Mesenchymal stem cell (in vitro differentiated cells and primary cell): ENCODE measurements around the gene MANSC4.

Experiments used
- DNase-seq: peaks from one replicate; pipeline ENCODE4 v3.0.0-alpha.2; 2013
- H2AFZ ChIP-seq: one replicate; pipeline ENCODE4 v1.6.1; 2013; ENCODE audit warnings: low read depth, mild to moderate bottlenecking, control low read depth, inconsistent platforms, low read length, moderate library complexity
- H2AK5ac ChIP-seq: 2 replicates; pipeline ENCODE4 v1.6.1; 2013; ENCODE audit warnings: low read length, moderate library complexity, mild to moderate bottlenecking, inconsistent platforms; ENCODE audit not compliant: severe bottlenecking
- H2BK120ac ChIP-seq: one replicate; pipeline ENCODE4 v1.6.1; 2013; ENCODE audit warnings: low read depth, mild to moderate bottlenecking, inconsistent platforms, low read length, moderate library complexity
- H2BK12ac ChIP-seq, 2 experiments: one replicate each; pipeline ENCODE4 v1.6.1; 2013; ENCODE audit warnings: inconsistent platforms in 2 of 2, low read length in 2 of 2, mild to moderate bottlenecking in 2 of 2, moderate library complexity in 2 of 2, control low read depth in 1 of 2
- H2BK15ac ChIP-seq: one replicate; pipeline ENCODE4 v1.6.1; 2013; ENCODE audit warnings: mild to moderate bottlenecking, low read depth, inconsistent platforms; ENCODE audit not compliant: poor library complexity, severe bottlenecking
- H2BK5ac ChIP-seq: 2 replicates; pipeline ENCODE4 v1.6.1; 2013; ENCODE audit warnings: low read depth, mild to moderate bottlenecking, low read length, control low read depth, inconsistent platforms; ENCODE audit not compliant: poor library complexity, severe bottlenecking
- H3K14ac ChIP-seq, 2 experiments: one replicate each; pipeline ENCODE4 v1.6.1; 2013; ENCODE audit warnings: inconsistent platforms in 2 of 2, low read length in 2 of 2, control low read depth in 1 of 2, mild to moderate bottlenecking in 1 of 2, moderate library complexity in 1 of 2
- H3K18ac ChIP-seq, 2 experiments: one replicate each; pipeline ENCODE4 v1.6.1; 2013; ENCODE audit warnings: inconsistent platforms in 2 of 2, low read length in 2 of 2, control low read depth in 1 of 2, low read depth in 1 of 2, mild to moderate bottlenecking in 1 of 2
- H3K23ac ChIP-seq, 2 experiments: one replicate each; pipeline ENCODE4 v1.6.1; 2013; ENCODE audit warnings: inconsistent platforms in 2 of 2, low read length in 2 of 2, mild to moderate bottlenecking in 2 of 2, moderate library complexity in 2 of 2, control low read depth in 1 of 2
- H3K27ac ChIP-seq: 2 replicates; pipeline ENCODE4 v1.5.1; 2013; ENCODE audit warnings: mild to moderate bottlenecking, moderate library complexity, low read length, control low read depth, inconsistent platforms; ENCODE audit not compliant: poor library complexity, severe bottlenecking
- H3K27me3 ChIP-seq, 2 experiments: 2 replicates each; pipeline versions ENCODE4 v1.6.1 to v1.7.0; 2013; ENCODE audit warnings: low read length in 2 of 2, mild to moderate bottlenecking in 2 of 2, moderate library complexity in 2 of 2, control low read depth in 1 of 2, inconsistent platforms in 1 of 2; ENCODE audit not compliant: control insufficient read depth in 1 of 2, insufficient read depth in 1 of 2
- H3K36me3 ChIP-seq, 2 experiments: 2 replicates each; pipeline versions ENCODE4 v1.6.1 to v1.7.0; 2013; ENCODE audit warnings: low read length in 2 of 2, control low read depth in 1 of 2, inconsistent platforms in 1 of 2, low read depth in 1 of 2, mild to moderate bottlenecking in 1 of 2; ENCODE audit not compliant: insufficient read depth in 2 of 2, control insufficient read depth in 1 of 2
- H3K4ac ChIP-seq, 2 experiments: one replicate each; pipeline ENCODE4 v1.6.1; 2013; ENCODE audit warnings: inconsistent platforms in 2 of 2, low read length in 2 of 2, mild to moderate bottlenecking in 2 of 2, moderate library complexity in 2 of 2, control low read depth in 1 of 2, low read depth in 1 of 2
- H3K4me1 ChIP-seq: 2 replicates; pipeline ENCODE4 v1.6.1; 2013; ENCODE audit warnings: low read depth, low read length, control low read depth; ENCODE audit not compliant: control insufficient read depth, insufficient read depth
- H3K4me2 ChIP-seq: 2 replicates; pipeline ENCODE4 v1.6.1; 2013; ENCODE audit warnings: low read length, mild to moderate bottlenecking, inconsistent platforms; ENCODE audit not compliant: poor library complexity, severe bottlenecking
- H3K4me3 ChIP-seq, 2 experiments: 2 replicates each; pipeline versions ENCODE4 v1.5.1 to v1.7.0; 2013; ENCODE audit warnings: low read length in 2 of 2, mild to moderate bottlenecking in 2 of 2, control low read depth in 1 of 2, low read depth in 1 of 2; ENCODE audit not compliant: insufficient read depth in 1 of 2
- H3K79me1 ChIP-seq: replicated peaks from 2 replicates; pipeline ENCODE4 v1.6.1; 2013; ENCODE audit warnings: mild to moderate bottlenecking, control low read depth, low read length, inconsistent platforms; ENCODE audit not compliant: poor library complexity, severe bottlenecking
- H3K9ac ChIP-seq: 2 replicates; pipeline ENCODE4 v1.7.0; 2013; ENCODE audit warnings: mild to moderate bottlenecking, low read length, moderate library complexity
- H3K9me3 ChIP-seq: 2 replicates; pipeline ENCODE4 v1.7.0; 2013; ENCODE audit warnings: mild to moderate bottlenecking, low read length; ENCODE audit not compliant: control insufficient read depth
- H4K8ac ChIP-seq: one replicate; pipeline ENCODE4 v1.6.1; 2013; ENCODE audit warnings: inconsistent platforms, mild to moderate bottlenecking, low read length, moderate library complexity
- H4K91ac ChIP-seq: one replicate; pipeline ENCODE4 v1.6.1; 2013; ENCODE audit warnings: mild to moderate bottlenecking, low read length, inconsistent platforms
- WGBS: methylation state at CpG from one replicate; pipeline ENCODE4 v1.1.7; 2013; ENCODE audit warnings: mixed read lengths; 5-methylcytosine and 5-hydroxymethylcytosine counted together

The MANSC4 gene

DNA sequence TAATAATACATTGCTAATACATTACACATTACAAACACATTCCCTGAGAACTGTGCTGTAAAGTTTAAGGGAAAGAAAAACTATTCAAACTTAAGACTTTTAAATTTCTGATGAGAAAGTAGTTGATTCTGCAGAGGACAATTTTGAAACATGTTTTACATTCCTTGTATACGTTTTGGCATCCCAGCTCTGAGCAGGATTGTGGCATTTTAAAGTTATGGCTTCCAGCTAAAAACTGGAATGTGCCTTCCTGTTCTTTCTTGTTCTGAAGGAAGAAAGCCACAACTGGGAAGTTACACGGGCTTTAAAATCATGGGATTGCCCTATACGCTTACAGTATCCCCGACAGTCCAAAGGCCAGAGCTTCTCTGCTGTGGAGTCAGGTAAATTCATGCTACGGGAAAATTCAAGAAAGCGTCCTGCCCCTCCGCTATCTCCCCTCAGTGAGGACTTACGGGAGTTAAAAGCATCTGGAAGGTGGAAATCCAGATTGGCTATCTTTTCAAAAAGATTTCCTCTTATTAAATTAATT lies 10.8 kb downstream of the MANSC4 start:
- Histone ChIP-seq H3K79me1 (no peaks in the 10 kb centered on the region), H3K18ac (no peak overlapping the region), H4K91ac (no peak overlapping the region), H3K4ac (no peak overlapping the region), H3K14ac (no peak overlapping the region), H3K36me3 (no peaks in the 10 kb centered on the region), H2AFZ (no peak overlapping the region), H2BK5ac (no peak overlapping the region), H3K23ac (no peak overlapping the region), H3K4me2 (peak overlapping the region; percentile 29), H2BK15ac (no peak overlapping the region), H2AK5ac (peak overlapping the region; percentile 48), H2BK120ac (no peak overlapping the region), H3K27ac (peak overlapping the region; percentile 79), H3K27me3 (no peaks in the 10 kb centered on the region), H3K4me1 (peaks cover 2% of the 10 kb centered on the region), H3K9ac (no peak overlapping the region), H4K8ac (no peak overlapping the region), H2BK12ac (no peak overlapping the region), H3K9me3 (no peaks in the 10 kb centered on the region), H3K4me3 (no peak overlapping the region)
- no peak for DNase-seq
- 73% methylated on average over 5 of the region's 8 CpGs for WGBS

DNA sequence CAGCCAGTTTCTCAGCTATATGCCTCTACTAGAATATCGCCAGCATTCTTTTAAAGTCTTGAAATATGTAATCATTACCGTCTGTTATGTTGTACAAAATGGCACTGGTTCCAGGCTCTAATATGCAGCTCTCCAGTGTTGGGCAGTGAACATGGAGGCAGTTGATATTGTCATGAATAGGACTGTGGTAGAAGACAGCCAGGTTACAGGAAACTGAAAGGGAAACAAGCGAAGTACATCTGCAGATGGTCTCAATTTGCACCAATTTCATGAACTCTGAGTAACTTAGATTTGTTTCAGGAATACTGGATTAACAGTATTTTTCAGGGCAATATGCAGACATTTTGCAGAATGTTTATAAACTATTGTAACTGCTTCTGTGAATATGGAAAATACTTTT lies 13.4 kb downstream of the MANSC4 start:
- Histone ChIP-seq H3K4ac (no peak overlapping the region), H3K9me3 (no peaks in the 10 kb centered on the region), H2BK5ac (no peak overlapping the region), H3K4me2 (no peak overlapping the region), H3K4me1 (peaks cover 2% of the 10 kb centered on the region), H2AFZ (no peak overlapping the region), H2BK120ac (no peak overlapping the region), H2BK12ac (no peak overlapping the region), H4K8ac (no peak overlapping the region), H4K91ac (no peak overlapping the region), H3K18ac (no peak overlapping the region), H3K23ac (no peak overlapping the region), H3K4me3 (no peak overlapping the region), H2BK15ac (no peak overlapping the region), H3K9ac (no peak overlapping the region), H2AK5ac (no peak overlapping the region), H3K36me3 (peaks cover 0 to 2% of the 10 kb centered on the region in 2 experiments), H3K27ac (no peak overlapping the region), H3K27me3 (no peaks in the 10 kb centered on the region), H3K14ac (no peak overlapping the region), H3K79me1 (no peaks in the 10 kb centered on the region)
- 92% methylated on average over 3 of the region's 3 CpGs for WGBS
- DNase-seq = no peak

DNA sequence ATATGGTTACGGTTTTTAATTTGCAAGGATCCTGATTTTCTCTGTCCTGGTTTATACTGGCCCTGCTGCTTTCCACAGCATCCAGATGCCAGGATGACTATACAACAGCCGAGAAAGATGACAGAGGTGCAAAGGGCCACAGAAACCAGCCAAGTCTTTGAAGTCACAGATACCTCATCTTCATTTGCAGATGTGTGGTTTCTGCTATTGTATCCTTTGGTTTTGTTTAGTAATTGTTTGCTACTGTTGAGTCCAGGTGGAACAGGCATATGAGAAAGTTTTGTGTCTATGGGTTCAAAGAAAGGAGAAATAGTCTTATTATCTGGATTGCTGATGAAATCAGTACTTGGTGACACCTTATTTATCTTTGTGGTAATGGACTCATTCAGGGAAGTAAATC lies 17.3 kb downstream of the MANSC4 start:
- Histone ChIP-seq H2AFZ (no peak overlapping the region), H3K4ac (no peak overlapping the region), H2BK15ac (no peak overlapping the region), H3K27ac (no peak overlapping the region), H3K9ac (no peak overlapping the region), H2AK5ac (no peak overlapping the region), H2BK120ac (no peak overlapping the region), H3K79me1 (no peaks in the 10 kb centered on the region), H3K27me3 (no peaks in the 10 kb centered on the region), H4K91ac (no peak overlapping the region), H3K4me3 (no peak overlapping the region), H3K36me3 (peaks cover 0 to 6% of the 10 kb centered on the region in 2 experiments), H3K9me3 (no peaks in the 10 kb centered on the region), H2BK5ac (no peak overlapping the region), H3K14ac (no peak overlapping the region), H2BK12ac (no peak overlapping the region), H3K23ac (no peak overlapping the region), H3K4me2 (no peak overlapping the region), H4K8ac (no peak overlapping the region), H3K18ac (no peak overlapping the region), H3K4me1 (no peaks in the 10 kb centered on the region)
- 100% methylated on average over 2 of the region's 2 CpGs for WGBS
- DNase-seq = no peak

DNA sequence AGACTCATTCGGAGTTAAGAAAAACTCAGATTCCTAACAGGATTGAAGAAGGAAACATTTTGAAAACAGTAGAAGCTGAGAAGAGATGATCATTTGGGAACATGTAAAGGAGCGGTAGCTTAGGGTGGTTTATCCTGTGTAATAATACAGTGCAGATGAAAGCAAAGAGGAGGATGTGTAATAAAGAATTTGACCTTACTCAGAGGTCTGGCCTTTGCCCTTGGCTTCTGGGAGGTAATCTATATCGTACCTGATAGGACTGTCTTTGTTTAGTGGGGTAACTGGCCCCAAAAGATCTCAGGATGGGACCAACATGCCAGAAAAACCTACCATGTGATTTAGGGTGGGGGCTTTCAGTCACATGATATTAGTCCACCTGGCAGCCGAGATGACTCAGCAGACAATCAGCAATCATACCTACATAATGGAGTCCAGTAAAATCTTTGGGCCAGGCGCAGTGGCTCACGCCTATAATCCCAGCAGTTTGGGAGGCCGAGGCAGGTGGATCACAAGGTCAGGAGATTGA lies 23.3 kb downstream of the MANSC4 start:
- H3K9ac ChIP-seq = no peak overlapping the region
- no peak overlapping the region for H3K18ac ChIP-seq
- DNase-seq = no peak
- no peaks in the 10 kb centered on the region for H3K9me3 ChIP-seq
- no peak overlapping the region for H3K27ac ChIP-seq
- H3K4me1 ChIP-seq = no peaks in the 10 kb centered on the region
- H3K23ac ChIP-seq = no peak overlapping the region
- H2AFZ ChIP-seq = peak overlapping the region; percentile 4
- H3K79me1 ChIP-seq = peaks cover 12% of the 10 kb centered on the region
- H3K4me3 ChIP-seq = no peak overlapping the region
- 96% methylated on average over 7 of the region's 7 CpGs for WGBS
- no peak overlapping the region for H2BK15ac ChIP-seq
- H3K27me3 ChIP-seq = no peaks in the 10 kb centered on the region
- peaks cover 5 to 44% of the 10 kb centered on the region in 2 experiments for H3K36me3 ChIP-seq
- no peak overlapping the region for H4K91ac ChIP-seq
- H3K4me2 ChIP-seq = no peak overlapping the region
- no peak overlapping the region for H2AK5ac ChIP-seq
- H4K8ac ChIP-seq = no peak overlapping the region
- H3K14ac ChIP-seq = no peak overlapping the region
- no peak overlapping the region for H2BK5ac ChIP-seq
- H2BK12ac ChIP-seq = no peak overlapping the region
- no peak overlapping the region for H3K4ac ChIP-seq
- H2BK120ac ChIP-seq = no peak overlapping the region
